Dendritic cell treated with granulocyte-macrophage colony-stimulating factor and Interleukin-4, amounts not matched to agents 40 ng/mL and 50 ng/mL, for 4 days (primary cell): ENCODE data around the gene CEP131.
"Not testable (repeated sequence)": the region's sequence is repeated elsewhere in the genome, so short reads cannot be mapped to it uniquely, and the experiment has no call there.

Source experiments
- H3K27ac Mint-ChIP-seq: one replicate; pipeline ENCODE4 v1.8.0; 2022; ENCODE audit warnings: mild to moderate bottlenecking, mixed read lengths
- H3K27me3 Mint-ChIP-seq: one replicate; pipeline ENCODE4 v1.8.0; 2022; ENCODE audit warnings: mild to moderate bottlenecking, mixed read lengths
- H3K36me3 Mint-ChIP-seq: one replicate; pipeline ENCODE4 v1.8.0; 2022; ENCODE audit warnings: low read depth, mixed read lengths
- H3K4me1 Mint-ChIP-seq: one replicate; pipeline ENCODE4 v1.8.0; 2022; ENCODE audit warnings: low read depth, mixed read lengths
- H3K4me3 Mint-ChIP-seq: one replicate; pipeline ENCODE4 v1.8.0; 2022; ENCODE audit warnings: mild to moderate bottlenecking, moderate library complexity, mixed read lengths
- H3K9me3 Mint-ChIP-seq: one replicate; pipeline ENCODE4 v1.8.0; 2022; ENCODE audit warnings: mixed read lengths
- intact Hi-C: fragments of 100-400 bp; cut with micrococcal nuclease; formaldehyde crosslinking; loops from one replicate; pipeline ENCODE4 v1.15.0; 2022

The CEP131 gene

GRCh38 chr17:81157848-81158687, 64.7 kb downstream of the CEP131 start:
- intact Hi-C loops = no loop called here
- H3K4me1 Mint-ChIP-seq = peaks cover 58% of the 10 kb centered on the region
- H3K27me3 Mint-ChIP-seq = peaks cover 13% of the 10 kb centered on the region
- peaks cover 6% of the 10 kb centered on the region for H3K9me3 Mint-ChIP-seq
- peaks cover 7% of the 10 kb centered on the region for H3K36me3 Mint-ChIP-seq
- H3K4me3 Mint-ChIP-seq = no peak overlapping the region
- peak overlapping the region; percentile 75 for H3K27ac Mint-ChIP-seq

- Mint-ChIP-seq H3K4me3 (no peak overlapping the region), H3K36me3 (peaks cover 7% of the 10 kb centered on the region), H3K27me3 (peaks cover 11% of the 10 kb centered on the region), H3K9me3 (peaks cover 6% of the 10 kb centered on the region), H3K27ac (peak overlapping the region; percentile 41), H3K4me1 (peaks cover 66% of the 10 kb centered on the region)
- intact Hi-C loops = no loop called here
These were observed 65.6 kb downstream of the CEP131 start for GRCh38 chr17:81156866-81157805.

- peaks cover 2% of the 10 kb centered on the region for H3K27me3 Mint-ChIP-seq
- peaks cover 7% of the 10 kb centered on the region for H3K36me3 Mint-ChIP-seq
- peaks cover 72% of the 10 kb centered on the region for H3K4me1 Mint-ChIP-seq
- intact Hi-C loops = no loop called here
- peak overlapping the region; percentile 39 for H3K27ac Mint-ChIP-seq
- peaks cover 6% of the 10 kb centered on the region for H3K9me3 Mint-ChIP-seq
- no peak overlapping the region for H3K4me3 Mint-ChIP-seq
These were observed 67.8 kb downstream of the CEP131 start for GRCh38 chr17:81154961-81155360.

GRCh38 chr17:81154016-81154415, 68.7 kb downstream of the CEP131 start:
- intact Hi-C loops, H3K9me3 Mint-ChIP-seq, H3K36me3 Mint-ChIP-seq, H3K4me3 Mint-ChIP-seq, H3K27me3 Mint-ChIP-seq: not testable (repeated sequence)
- H3K27ac Mint-ChIP-seq = peak overlapping the region; percentile 96
- H3K4me1 Mint-ChIP-seq = peaks cover 77% of the 10 kb centered on the region

GRCh38 chr17:81153340-81153803, 69.4 kb downstream of the CEP131 start:
- Mint-ChIP-seq H3K27me3 (peaks cover 2% of the 10 kb centered on the region), H3K4me3 (no peak overlapping the region), H3K4me1 (peaks cover 78% of the 10 kb centered on the region), H3K9me3 (peaks cover 6% of the 10 kb centered on the region), H3K36me3 (peaks cover 7% of the 10 kb centered on the region), H3K27ac (peak overlapping the region; percentile 96)
- intact Hi-C loops = no loop called here

GRCh38 chr17:81152288-81152828, 70.4 kb downstream of the CEP131 start:
- intact Hi-C loops = no loop called here
- H3K4me1 Mint-ChIP-seq = peaks cover 71% of the 10 kb centered on the region
- peak overlapping the region; percentile 96 for H3K27ac Mint-ChIP-seq
- H3K9me3 Mint-ChIP-seq = peaks cover 6% of the 10 kb centered on the region
- no peaks in the 10 kb centered on the region for H3K36me3 Mint-ChIP-seq
- no peaks in the 10 kb centered on the region for H3K27me3 Mint-ChIP-seq
- H3K4me3 Mint-ChIP-seq = no peak overlapping the region

GRCh38 chr17:81151278-81151677, 71.5 kb downstream of the CEP131 start:
- no peaks in the 10 kb centered on the region for H3K36me3 Mint-ChIP-seq
- intact Hi-C loops = no loop called here
- no peaks in the 10 kb centered on the region for H3K27me3 Mint-ChIP-seq
- H3K27ac Mint-ChIP-seq = peak overlapping the region; percentile 96
- peaks cover 62% of the 10 kb centered on the region for H3K4me1 Mint-ChIP-seq
- H3K4me3 Mint-ChIP-seq = peak overlapping the region; percentile 9
- peaks cover 6% of the 10 kb centered on the region for H3K9me3 Mint-ChIP-seq

- peak overlapping the region; percentile 21 for H3K4me3 Mint-ChIP-seq
These were observed 72.2 kb downstream of the CEP131 start for GRCh38 chr17:81150377-81151077.

GRCh38 chr17:81148986-81149533, 73.7 kb downstream of the CEP131 start:
- intact Hi-C loops = loop anchor here (2.0 kb wide), 1 partner anchor 90 kb away; the partner anchor contains the start of genes NDUFAF8 and TEPSIN
- H3K4me1 Mint-ChIP-seq = peaks cover 58% of the 10 kb centered on the region
- H3K4me3 Mint-ChIP-seq = no peak overlapping the region
- H3K27ac Mint-ChIP-seq = peak overlapping the region; percentile 96
- H3K36me3 Mint-ChIP-seq = no peaks in the 10 kb centered on the region
- H3K27me3 Mint-ChIP-seq = no peaks in the 10 kb centered on the region
- no peaks in the 10 kb centered on the region for H3K9me3 Mint-ChIP-seq

More at GRCh38 chr17:81150377-81151077, 72.2 kb downstream of the CEP131 start:
- no peaks in the 10 kb centered on the region for H3K27me3 Mint-ChIP-seq
- peaks cover 62% of the 10 kb centered on the region for H3K4me1 Mint-ChIP-seq
- H3K27ac Mint-ChIP-seq = peak overlapping the region; percentile 96
- intact Hi-C loops = no loop called here
- H3K9me3 Mint-ChIP-seq = peaks cover 6% of the 10 kb centered on the region
- no peaks in the 10 kb centered on the region for H3K36me3 Mint-ChIP-seq

- Mint-ChIP-seq H3K4me1 (peaks cover 58% of the 10 kb centered on the region), H3K9me3 (no peaks in the 10 kb centered on the region), H3K36me3 (no peaks in the 10 kb centered on the region), H3K27ac (peak overlapping the region; percentile 96), H3K27me3 (no peaks in the 10 kb centered on the region), H3K4me3 (no peak overlapping the region)
- intact Hi-C loops = loop anchor here (2.0 kb wide), 1 partner anchor 90 kb away; the partner anchor contains the start of genes NDUFAF8 and TEPSIN
These were observed 74.2 kb downstream of the CEP131 start for GRCh38 chr17:81148571-81148970.

GRCh38 chr17:81147701-81148100, 75.1 kb downstream of the CEP131 start:
- Mint-ChIP-seq H3K27ac (no peak overlapping the region), H3K4me1 (peaks cover 58% of the 10 kb centered on the region), H3K36me3 (no peaks in the 10 kb centered on the region), H3K4me3 (no peak overlapping the region), H3K9me3 (no peaks in the 10 kb centered on the region), H3K27me3 (no peaks in the 10 kb centered on the region)
- intact Hi-C loops = loop anchor here (2.0 kb wide), 1 partner anchor 91 kb away; the partner anchor contains the start of genes NDUFAF8 and TEPSIN

- H3K36me3 Mint-ChIP-seq, H3K27me3 Mint-ChIP-seq, H3K9me3 Mint-ChIP-seq, H3K4me3 Mint-ChIP-seq, intact Hi-C loops: not testable (repeated sequence)
- peaks cover 56% of the 10 kb centered on the region for H3K4me1 Mint-ChIP-seq
- peak overlapping the region; percentile 55 for H3K27ac Mint-ChIP-seq
These were observed 76.6 kb downstream of the CEP131 start for GRCh38 chr17:81146208-81146607.

- H3K4me3 Mint-ChIP-seq = no peak overlapping the region
- peaks cover 39% of the 10 kb centered on the region for H3K4me1 Mint-ChIP-seq
- intact Hi-C loops = no loop called here
These were observed 78.4 kb downstream of the CEP131 start for GRCh38 chr17:81144423-81144781.

More at GRCh38 chr17:81144423-81144781, 78.4 kb downstream of the CEP131 start:
- Mint-ChIP-seq H3K9me3 (no peaks in the 10 kb centered on the region), H3K27me3 (no peaks in the 10 kb centered on the region), H3K36me3 (no peaks in the 10 kb centered on the region), H3K27ac (peak overlapping the region; percentile 74)
